Breast epithelium (tissue), 3 donors: ENCODE results near the gene SLC4A3.

Source experiments
- CTCF ChIP-seq, 3 donors: fragments of 450-650 bp; IDR thresholded peaks; one replicate each; pipeline ENCODE4 v1.5.1; 2016 to 2017; ENCODE audit warnings: antibody characterized with exemption in 3 of 3, mild to moderate bottlenecking in 3 of 3, moderate library complexity in 3 of 3
- POLR2A ChIP-seq: fragments of 450-650 bp; IDR thresholded peaks from one replicate; pipeline ENCODE4 v1.6.1; 2016; ENCODE audit warnings: antibody characterized with exemption, mild to moderate bottlenecking, moderate library complexity

GRCh38 chr2:219615894-219616293 is 11.5 kb upstream of the SLC4A3 start:
- no peak for TF ChIP-seq CTCF (IDR thresholded peaks at IDR 0.05)
- no peak for TF ChIP-seq POLR2A
